ENCODE results near the gene RNF215. TPM values are rescaled to one million over a fixed set of nuclear protein-coding genes. Genes with fewer than 3 reads are reported as not detected.

Gene RNF215
- total and polyA plus RNA-seq, 2 of the 13 experiments (the other 11 are each of a cell fraction or from before 2014, with no cell fraction given): 5.3 to 6.1 TPM

GRCh38 chr22:30356449-30357235 is 30.6 kb downstream of the RNF215 start, which contains the start of the genes CCDC157 and SF3A1 (continued):
- TF ChIP-seq BRF2 (CRISPR knock-in tag; IDR thresholded peaks at IDR 0.05) (no peak), XRCC5 (optimal IDR thresholded peaks at IDR 0.05; ENCODE audit: low read length) (no peak), ZNF891 (CRISPR knock-in tag; IDR thresholded peaks at IDR 0.05) (peak; percentile 78), E2F2 (CRISPR knock-in tag; IDR thresholded peaks at IDR 0.05; ENCODE audit: borderline replicate concordance) (peak; percentile 64), ZNF331 (CRISPR knock-in tag; IDR thresholded peaks at IDR 0.05) (peak; percentile 74), SOX6 (IDR thresholded peaks at IDR 0.05) (no peak), SOX6 (CRISPR knock-in tag; IDR thresholded peaks at IDR 0.05) (peak; percentile 59), THAP9 (CRISPR knock-in tag; IDR thresholded peaks at IDR 0.05; ENCODE audit: borderline replicate concordance) (peak; percentile 98), ZNF34 (CRISPR knock-in tag; IDR thresholded peaks at IDR 0.05; ENCODE audit: borderline replicate concordance) (no peak), RFXAP (CRISPR knock-in tag; IDR thresholded peaks at IDR 0.05; ENCODE audit: borderline replicate concordance) (peak; percentile 70; the same call in 1 of the 2 replicates), ZNF687 (CRISPR knock-in tag; IDR thresholded peaks at IDR 0.05) (peak; percentile 87), POLR2AphosphoS5 (IDR thresholded peaks at IDR 0.05; ENCODE audit: low read depth, low read length) (peak; percentile 75; the same call in 1 of the 2 replicates), ZNF598 (CRISPR knock-in tag; IDR thresholded peaks at IDR 0.05; ENCODE audit: borderline replicate concordance) (peak; percentile 81; the same call in 1 of the 2 replicates), ZNF780A (CRISPR knock-in tag; IDR thresholded peaks at IDR 0.05) (no peak), NFATC3 (CRISPR knock-in tag; IDR thresholded peaks at IDR 0.05) (no peak), MTA1 (CRISPR knock-in tag; IDR thresholded peaks at IDR 0.05; ENCODE audit: borderline replicate concordance) (no peak; the same call in 1 of the 2 replicates), MIER2 (CRISPR knock-in tag; IDR thresholded peaks at IDR 0.05) (no peak), ZNF235 (CRISPR knock-in tag; IDR thresholded peaks at IDR 0.05; ENCODE audit: borderline replicate concordance) (no peak), HMG20B (CRISPR knock-in tag; conservative IDR thresholded peaks at IDR 0.05) (no peak), POLR2A (IDR thresholded peaks at IDR 0.05; ENCODE audit: insufficient read depth in 1 of 2, low read depth in 2 of 2, low read length in 2 of 2) (peak; percentile 94 to 96), ZFP1 (CRISPR knock-in tag; IDR thresholded peaks at IDR 0.05) (no peak)
